ENCODE results near the gene TRIP13.

- TF ChIP-seq CTCF (IDR thresholded peaks at IDR 0.05; ENCODE audit: poor library complexity, severe bottlenecking): no peak
- no peak for TF ChIP-seq EZH2 (IDR thresholded peaks at IDR 0.05; ENCODE audit: borderline replicate concordance, insufficient read depth, low read length, poor library complexity, severe bottlenecking)
- TF ChIP-seq RAD21 (conservative IDR thresholded peaks at IDR 0.05): no peak
These were observed 25.3 kb upstream of the TRIP13 start for GRCh38 chr5:867300-867870.
